H1 (cell line): ENCODE data around the gene FCMR. TPM values are rescaled to one million over a fixed set of nuclear protein-coding genes. Genes with fewer than 3 reads are reported as not detected.

Experiments
- CTCF ChIA-PET: fragments of 300-600 bp; sonication (Branson Sonifier 250); formaldehyde crosslinking; loops from one replicate; lab custom pipeline; 2021; ENCODE audit not compliant: partially characterized antibody; lab: Charles Lee
- POLR2A ChIA-PET: fragments of 300-600 bp; sonication (Branson Sonifier 250); formaldehyde crosslinking; loops from one replicate; lab custom pipeline; 2021; ENCODE audit warnings: inconsistent platforms; ENCODE audit not compliant: partially characterized antibody; lab: Charles Lee
- DNase-seq, 2 experiments: peaks; one replicate each; pipeline versions ENCODE4 v3.0.0 to v3.0.0-alpha.2; 2010 to 2022; ENCODE audit warnings: low spot score in 2 of 2, low read depth in 1 of 2, mixed read lengths in 1 of 2
- FAIRE-seq: peaks from 2 replicates; lab custom pipeline; 2011; peaks lifted over from hg19 to GRCh38; lab: Jason Lieb, UNC
- H2AFZ ChIP-seq: 2 replicates; pipeline ENCODE4 v1.8.1; 2012; ENCODE audit warnings: low read length, inconsistent platforms
- H2AK5ac ChIP-seq: 2 replicates; pipeline ENCODE4 v1.6.1; 2013; ENCODE audit warnings: low read depth, low read length
- H2BK120ac ChIP-seq: replicated peaks from 2 replicates; pipeline ENCODE3; 2013; ENCODE audit warnings: low read depth, low read length, inconsistent platforms
- H2BK12ac ChIP-seq: 2 replicates; pipeline ENCODE4 v1.6.1; 2013; ENCODE audit warnings: low read depth, low read length
- H2BK15ac ChIP-seq: 2 replicates; pipeline ENCODE4 v1.6.1; 2013; ENCODE audit warnings: low read length
- H2BK20ac ChIP-seq: 2 replicates; pipeline ENCODE4 v1.6.1; 2013; ENCODE audit warnings: low read length
- H2BK5ac ChIP-seq: 2 replicates; pipeline ENCODE4 v1.6.1; 2013; ENCODE audit warnings: low read depth, low read length
- H3K14ac ChIP-seq: 2 replicates; pipeline ENCODE4 v1.6.1; 2013; ENCODE audit warnings: inconsistent platforms; ENCODE audit not compliant: insufficient read length
- H3K18ac ChIP-seq: 2 replicates; pipeline ENCODE4 v1.6.1; 2013; ENCODE audit warnings: low read length; ENCODE audit errors: extremely low read depth
- H3K23ac ChIP-seq: 2 replicates; pipeline ENCODE4 v1.6.1; 2013; ENCODE audit warnings: inconsistent platforms; ENCODE audit not compliant: insufficient read length
- H3K23me2 ChIP-seq: 2 replicates; pipeline ENCODE4 v1.6.1; 2013; ENCODE audit warnings: low read depth, low read length
- H3K27ac ChIP-seq: 2 replicates; pipeline ENCODE4 v1.6.1; 2011; ENCODE audit warnings: low read depth, low read length, inconsistent platforms
- H3K27me3 ChIP-seq, 4 experiments: replicated peaks in 1 of 4; 1 replicate in 1 of 4; 2 replicates in 3 of 4; pipeline versions ENCODE4 v1.6.1 to v1.8.1; 2011 to 2013; ENCODE audit warnings: low read length in 3 of 4, mild to moderate bottlenecking in 3 of 4, inconsistent platforms in 2 of 4, mixed read lengths in 2 of 4, moderate library complexity in 1 of 4; ENCODE audit not compliant: control insufficient read depth in 3 of 4, insufficient read depth in 3 of 4; ENCODE audit errors: extremely low read depth in 1 of 4
- H3K36me3 ChIP-seq, 4 experiments: 2 replicates each; pipeline versions ENCODE4 v1.6.1 to v1.8.1; 2011 to 2013; ENCODE audit warnings: mild to moderate bottlenecking in 4 of 4, low read length in 3 of 4, moderate library complexity in 2 of 4, control low read depth in 1 of 4, inconsistent platforms in 1 of 4; ENCODE audit not compliant: insufficient read depth in 4 of 4, control insufficient read depth in 2 of 4
- H3K4ac ChIP-seq: replicated peaks from 2 replicates; pipeline ENCODE3; 2013; ENCODE audit warnings: low read length, low read depth, mixed read lengths, inconsistent platforms; ENCODE audit not compliant: insufficient read length
- H3K4me1 ChIP-seq, 4 experiments: replicated peaks in 1 of 4; 1 replicate in 1 of 4; 2 replicates in 3 of 4; pipeline versions ENCODE4 v1.6.1 to v1.8.1; 2011 to 2013; ENCODE audit warnings: low read length in 3 of 4, inconsistent platforms in 2 of 4, mixed read lengths in 1 of 4; ENCODE audit not compliant: insufficient read depth in 4 of 4, control insufficient read depth in 3 of 4
- H3K4me2 ChIP-seq, 2 experiments: 2 replicates each; pipeline versions ENCODE4 v1.6.1 to v1.8.1; 2011 to 2013; ENCODE audit warnings: low read depth in 2 of 2, low read length in 2 of 2, control low read depth in 1 of 2, inconsistent platforms in 1 of 2, mild to moderate bottlenecking in 1 of 2; ENCODE audit not compliant: insufficient read depth in 1 of 2
- H3K4me3 ChIP-seq, 4 experiments: fragments of 200-600, 300-600 bp in 1 of 4; sonication (generic), shearing (Covaris generic), sonication (Bioruptor Twin) in 1 of 4; 2 replicates each; pipeline versions ENCODE4 v1.5.1 to v1.8.1; 2011 to 2016; ENCODE audit warnings: low read length in 4 of 4, low read depth in 3 of 4, control low read depth in 2 of 4, inconsistent platforms in 2 of 4, mild to moderate bottlenecking in 2 of 4, mixed read lengths in 1 of 4, moderate library complexity in 1 of 4; ENCODE audit not compliant: insufficient read depth in 2 of 4; ENCODE audit errors: extremely low read depth in 1 of 4
- H3K56ac ChIP-seq: replicated peaks from 2 replicates; pipeline ENCODE3; 2013; ENCODE audit warnings: low read depth, mild to moderate bottlenecking, mixed read lengths, low read length, inconsistent platforms; ENCODE audit not compliant: insufficient read length
- H3K79me1 ChIP-seq: 2 replicates; pipeline ENCODE4 v1.6.1; 2013; ENCODE audit warnings: low read depth, low read length, control low read depth
- H3K79me2 ChIP-seq, 2 experiments: 2 replicates each; pipeline versions ENCODE4 v1.6.1 to v1.8.1; 2012 to 2013; ENCODE audit warnings: low read length in 2 of 2, mild to moderate bottlenecking in 2 of 2, inconsistent platforms in 1 of 2; ENCODE audit not compliant: insufficient read depth in 2 of 2, control insufficient read depth in 1 of 2
- H3K9ac ChIP-seq, 4 experiments: replicated peaks in 1 of 4; 1 replicate in 1 of 4; 2 replicates in 3 of 4; pipeline versions ENCODE4 v1.6.1 to v1.8.1; 2011 to 2013; ENCODE audit warnings: low read depth in 3 of 4, low read length in 3 of 4, control low read depth in 2 of 4, mild to moderate bottlenecking in 2 of 4, moderate library complexity in 2 of 4, inconsistent platforms in 1 of 4; ENCODE audit errors: extremely low read depth in 1 of 4
- H3K9me3 ChIP-seq, 2 experiments: 2 replicates each; pipeline versions ENCODE4 v1.6.1 to v1.8.1; 2012 to 2013; ENCODE audit warnings: mild to moderate bottlenecking in 2 of 2, moderate library complexity in 2 of 2, control low read depth in 1 of 2, inconsistent platforms in 1 of 2, low read depth in 1 of 2, low read length in 1 of 2, mixed read lengths in 1 of 2; ENCODE audit not compliant: insufficient read depth in 2 of 2
- H4K20me1 ChIP-seq, 2 experiments: replicated peaks in 1 of 2; 2 replicates each; pipeline versions ENCODE3 to v1.8.1; 2011 to 2013; ENCODE audit warnings: inconsistent platforms in 2 of 2, low read length in 2 of 2, mild to moderate bottlenecking in 1 of 2; ENCODE audit not compliant: insufficient read depth in 2 of 2, control insufficient read depth in 1 of 2
- H4K5ac ChIP-seq: 2 replicates; pipeline ENCODE4 v1.6.1; 2013; ENCODE audit warnings: low read length, low read depth, mixed read lengths, inconsistent platforms; ENCODE audit not compliant: insufficient read length
- H4K8ac ChIP-seq: 2 replicates; pipeline ENCODE4 v1.8.0; 2013; ENCODE audit warnings: mild to moderate bottlenecking, moderate library complexity, low read length, inconsistent platforms; ENCODE audit not compliant: insufficient read depth; ENCODE audit errors: extremely low read depth
- H4K91ac ChIP-seq: replicated peaks from 2 replicates; pipeline ENCODE3; 2013; ENCODE audit warnings: low read length, mixed read lengths, inconsistent platforms; ENCODE audit not compliant: insufficient read length
- BACH1 ChIP-seq: IDR thresholded peaks from 2 replicates; pipeline ENCODE4 v1.6.1; 2012; ENCODE audit warnings: low read length, improper control_type of control experiment
- CEBPB ChIP-seq: IDR thresholded peaks from 2 replicates; pipeline ENCODE4 v1.6.1; 2012; ENCODE audit warnings: low read depth, low read length
- FOSL1 ChIP-seq: IDR thresholded peaks from 2 replicates; pipeline ENCODE4 v1.6.1; 2011; ENCODE audit warnings: mild to moderate bottlenecking, low read depth, low read length, moderate library complexity; ENCODE audit not compliant: insufficient read depth
- GTF2F1 ChIP-seq: IDR thresholded peaks from 2 replicates; pipeline ENCODE4 v1.6.1; 2012; ENCODE audit warnings: low read depth, low read length, improper control_type of control experiment, borderline replicate concordance
- NANOG ChIP-seq: IDR thresholded peaks from 2 replicates; pipeline ENCODE4 v1.6.1; 2011; ENCODE audit warnings: low read length, low read depth, mild to moderate bottlenecking, inconsistent platforms; ENCODE audit not compliant: insufficient read depth, poor library complexity, severe bottlenecking
- SIN3A ChIP-seq, 2 experiments: IDR thresholded peaks in 1 of 2; conservative IDR thresholded peaks in 1 of 2; 2 replicates each; pipeline ENCODE4 v1.6.1; 2011 to 2012; ENCODE audit warnings: low read length in 2 of 2, improper control_type of control experiment in 1 of 2, low read depth in 1 of 2, mild to moderate bottlenecking in 1 of 2
- SRF ChIP-seq: IDR thresholded peaks from 2 replicates; pipeline ENCODE4 v1.6.1; 2011; ENCODE audit warnings: mild to moderate bottlenecking, low read depth, low read length, moderate library complexity
- SUZ12 ChIP-seq: fragments of 200-600 bp; sonication (generic); IDR thresholded peaks from 2 replicates; pipeline ENCODE4 v1.6.1; 2012; ENCODE audit warnings: mild to moderate bottlenecking, inconsistent platforms, low read length, moderate library complexity, mixed read lengths
- TBP ChIP-seq: IDR thresholded peaks from 2 replicates; pipeline ENCODE4 v1.6.1; 2011; ENCODE audit warnings: low read depth, low read length, improper control_type of control experiment
- WGBS, 2 experiments: shearing (Covaris generic) in 1 of 2; methylation state at CpG; one replicate each; pipeline versions ENCODE4 v1.1.6 to v1.1.7; 2013 to 2015; ENCODE audit warnings: low lambda C conversion rate in 2 of 2, mixed read lengths in 2 of 2, inconsistent platforms in 1 of 2, low coverage in 1 of 2, missing lambda C conversion rate in 1 of 2; ENCODE audit not compliant: insufficient replicate concordance in 2 of 2, insufficient coverage in 1 of 2, insufficient read length in 1 of 2; ENCODE audit errors: extremely low coverage in 1 of 2, missing lambda C conversion rate in 1 of 2; 5-methylcytosine and 5-hydroxymethylcytosine counted together
- polyA plus RNA-seq, 7 experiments: library from polyadenylated mRNA; depleted of rRNA in 3 of 7; stranded (reverse) in 5 of 7; unstranded in 2 of 7; fragments of >200 nt in 5 of 7; fragments of 200-250 nt in 2 of 7; gene quantifications; 1 replicate in 5 of 7; 2 replicates in 1 of 7; 4 replicates in 1 of 7; pipeline versions ENCODE4 v1.2.1 to v1.2.3, GENCODE V29; 2011 to 2013; ENCODE audit warnings: missing spikeins in 2 of 7, mixed read lengths in 2 of 7
- total RNA-seq: library from RNA; stranded (reverse); fragmentation: NEBNext Ultra II Directional; extraction: Animal tissue kit (Norgen Biotek cat#: 25700); gene quantifications from 2 replicates; pipeline ENCODE4 v1.2.1, GENCODE V29; 2021

FCMR gene
- total and polyA plus RNA-seq, 2 of the 8 experiments (the other 6 are each of a cell fraction or from before 2014, with no cell fraction given), result 0.53 TPM; not detected in 1

GRCh38 chr1:206946261-206946660 is 24.5 kb upstream of the FCMR start, which contains the start of gene PIGR:
Gene PIGR, minus strand, starts transcription at chr1:206946466. Its CDS starts 5,935 bp downstream, at chr1:206940531.
- Histone ChIP-seq H2BK120ac (no peak within 1 kb of the TSS), H3K4me1 (no peaks in the 10 kb centered on the region; a peak in 1 of 7 replicates), H3K14ac (no peak within 1 kb of the TSS), H2AFZ (peak within 1 kb of the TSS; percentile 31), H2AK5ac (no peak within 1 kb of the TSS), H3K36me3 (no peaks in the 10 kb centered on the region), H4K91ac (no peak within 1 kb of the TSS), H2BK20ac (no peak within 1 kb of the TSS), H3K79me2 (no peaks in the 10 kb centered on the region), H3K23me2 (no peaks in the 10 kb centered on the region), H2BK12ac (no peak within 1 kb of the TSS), H3K27ac (no peak within 1 kb of the TSS), H2BK15ac (no peak within 1 kb of the TSS), H4K5ac (no peak within 1 kb of the TSS), H3K56ac (no peak within 1 kb of the TSS), H3K4me2 (no peak within 1 kb of the TSS), H4K20me1 (no peaks in the 10 kb centered on the region), H2BK5ac (no peak within 1 kb of the TSS), H3K18ac (no peak within 1 kb of the TSS), H3K79me1 (no peaks in the 10 kb centered on the region), H3K4me3 (no peak within 1 kb of the TSS), H3K23ac (no peak within 1 kb of the TSS), H3K27me3 (no peaks in the 10 kb centered on the region), H3K9me3 (no peaks in the 10 kb centered on the region), H3K9ac (no peak within 1 kb of the TSS), H3K4ac (no peak within 1 kb of the TSS), H4K8ac (no peak within 1 kb of the TSS)
- DNase-seq (no peak), FAIRE-seq (no peak)
- POLR2A ChIA-PET, result no interaction called here
- WGBS, 2 experiments, result 87% methylated on average over 7 of the region's 7 CpGs; no CpG with 5 or more reads in 1 of the 2 experiments
- TF ChIP-seq FOSL1, result no peak
- TF ChIP-seq SUZ12, result no peak
- no peak for TF ChIP-seq CEBPB
- no peak for TF ChIP-seq SRF
- no peak for TF ChIP-seq GTF2F1
- no peak for TF ChIP-seq SIN3A (conservative IDR thresholded peaks at IDR 0.05 in 1 of 2, IDR thresholded peaks at IDR 0.05 in 1 of 2; ENCODE audit: low read depth in 1 of 2, low read length in 2 of 2)
- no peak for TF ChIP-seq BACH1
- no peak for TF ChIP-seq NANOG
- no peak for TF ChIP-seq TBP
- CTCF ChIA-PET, result interaction anchor here (1.1 to 13.6 kb wide), 7 partner anchors 14 to 62 kb away, joined by 3 to 226 read pairs (median 5); no protein-coding TSS in a partner anchor
